ENCODE results near the gene CCNYL1.
"Not testable (repeated sequence)": the region's sequence is repeated elsewhere in the genome, so short reads cannot be mapped to it uniquely, and the experiment has no call there.

CCNYL1 gene

DNA sequence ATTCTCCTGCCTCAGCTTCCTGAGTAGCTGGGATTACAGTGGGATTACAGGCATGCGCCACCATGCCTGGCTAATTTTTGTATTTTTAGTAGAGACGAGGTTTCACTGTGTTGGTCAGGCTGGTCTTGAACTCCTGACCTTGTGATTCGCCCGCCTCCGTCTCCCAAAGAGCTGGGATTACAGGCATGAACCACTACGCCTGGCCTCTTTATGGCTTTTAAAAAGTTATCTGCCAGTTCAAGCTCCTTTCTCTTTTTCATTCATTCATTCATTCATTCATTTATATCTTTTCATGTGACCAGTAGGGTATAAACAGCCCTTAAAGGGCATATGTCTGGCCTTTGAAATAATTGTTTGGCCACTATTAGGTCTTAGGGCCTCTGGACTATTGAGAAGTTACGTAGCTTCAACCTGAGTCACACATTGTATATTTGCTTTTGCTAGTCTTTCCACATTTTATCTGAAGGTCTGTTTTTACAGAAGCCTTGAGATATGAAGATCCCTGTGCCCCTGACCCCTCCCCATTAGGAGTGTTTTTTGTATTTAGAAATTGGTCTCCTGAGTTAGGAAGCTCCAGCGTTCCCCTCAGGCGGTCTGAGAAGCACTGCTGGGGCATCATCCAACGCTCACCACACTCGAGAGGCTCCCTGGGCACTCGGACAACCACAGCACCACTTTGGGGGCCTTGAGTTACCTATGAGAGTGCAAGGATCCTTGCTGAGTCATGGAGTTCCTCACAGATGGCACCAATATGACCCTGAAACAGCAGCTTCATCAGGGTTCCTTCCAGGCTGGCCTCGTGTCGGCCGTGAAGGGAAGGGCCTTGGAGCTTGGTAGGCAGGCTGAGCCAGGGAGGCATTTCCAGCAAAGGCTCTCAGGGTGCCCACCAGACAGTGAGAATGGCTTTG is 36.5 kb downstream of the CCNYL1 start:
- in situ Hi-C loops (cut with MboI; ENCODE audit: low pct_unique_long_range_greater_than_20kb, low sequenced_read_pairs, unreplicated experiment): loop anchor here (10.0 kb wide), 2 partner anchors 287 to 317 kb away; no protein-coding TSS in a partner anchor
- TF ChIP-seq, protein P1, sequence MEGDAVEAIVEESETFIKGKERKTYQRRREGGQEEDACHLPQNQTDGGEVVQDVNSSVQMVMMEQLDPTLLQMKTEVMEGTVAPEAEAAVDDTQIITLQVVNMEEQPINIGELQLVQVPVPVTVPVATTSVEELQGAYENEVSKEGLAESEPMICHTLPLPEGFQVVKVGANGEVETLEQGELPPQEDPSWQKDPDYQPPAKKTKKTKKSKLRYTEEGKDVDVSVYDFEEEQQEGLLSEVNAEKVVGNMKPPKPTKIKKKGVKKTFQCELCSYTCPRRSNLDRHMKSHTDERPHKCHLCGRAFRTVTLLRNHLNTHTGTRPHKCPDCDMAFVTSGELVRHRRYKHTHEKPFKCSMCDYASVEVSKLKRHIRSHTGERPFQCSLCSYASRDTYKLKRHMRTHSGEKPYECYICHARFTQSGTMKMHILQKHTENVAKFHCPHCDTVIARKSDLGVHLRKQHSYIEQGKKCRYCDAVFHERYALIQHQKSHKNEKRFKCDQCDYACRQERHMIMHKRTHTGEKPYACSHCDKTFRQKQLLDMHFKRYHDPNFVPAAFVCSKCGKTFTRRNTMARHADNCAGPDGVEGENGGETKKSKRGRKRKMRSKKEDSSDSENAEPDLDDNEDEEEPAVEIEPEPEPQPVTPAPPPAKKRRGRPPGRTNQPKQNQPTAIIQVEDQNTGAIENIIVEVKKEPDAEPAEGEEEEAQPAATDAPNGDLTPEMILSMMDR (IDR thresholded peaks at IDR 0.05; ENCODE audit: extremely low read depth, insufficient read depth, missing control alignments): no peak
- no peak for DNase-seq (ENCODE audit: low spot score)

DNA sequence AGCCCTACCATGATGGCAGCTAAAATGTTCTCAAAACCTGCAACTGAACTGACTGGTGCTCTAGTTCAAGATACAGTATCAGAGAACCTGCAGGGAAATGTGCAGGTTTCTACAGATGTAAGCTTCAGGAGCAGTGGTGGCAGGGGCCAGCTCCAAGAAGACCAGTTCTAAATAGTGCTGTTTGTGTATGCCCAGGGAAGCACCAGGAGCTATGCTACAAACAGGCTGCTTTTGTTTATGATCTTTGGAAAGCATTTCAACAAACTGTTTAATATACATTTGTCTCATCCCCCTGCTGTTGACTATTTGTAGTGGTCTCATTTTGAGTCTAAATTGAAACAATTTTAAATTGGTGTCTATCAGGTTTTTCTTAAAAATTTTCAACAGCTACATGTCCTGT is 37.6 kb downstream of the CCNYL1 start:
- TF ChIP-seq, protein P1 (IDR thresholded peaks at IDR 0.05; ENCODE audit: extremely low read depth, insufficient read depth, missing control alignments): no peak
- in situ Hi-C loops (cut with MboI; ENCODE audit: low pct_unique_long_range_greater_than_20kb, low sequenced_read_pairs, unreplicated experiment): loop anchor here (10.0 kb wide), 2 partner anchors 286 to 316 kb away; no protein-coding TSS in a partner anchor

DNA sequence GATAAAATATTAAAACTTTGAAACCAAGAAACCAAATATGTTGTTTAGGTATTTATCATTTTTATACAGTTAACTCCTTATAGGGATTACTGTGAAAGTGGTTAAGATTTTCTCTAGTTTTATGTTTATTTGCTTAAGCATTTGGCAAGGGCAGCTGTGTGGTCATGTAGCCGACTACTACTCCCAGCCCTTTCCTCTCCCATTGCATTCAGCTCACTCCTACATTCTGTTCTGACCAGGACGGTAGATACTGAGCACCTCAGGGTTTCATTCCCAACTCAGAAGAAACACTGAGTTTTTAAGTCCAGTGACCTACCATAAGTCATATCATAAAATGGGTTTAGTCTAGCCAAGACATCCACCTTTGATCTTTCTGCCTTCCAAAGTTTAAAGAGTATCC is 38.4 kb downstream of the CCNYL1 start:
- in situ Hi-C loops (cut with MboI; ENCODE audit: low pct_unique_long_range_greater_than_20kb, low sequenced_read_pairs, unreplicated experiment): loop anchor here (10.0 kb wide), 2 partner anchors 285 to 315 kb away; no protein-coding TSS in a partner anchor
- no peak for DNase-seq (ENCODE audit: low spot score)

More for the DNA sequence above, 37.6 kb downstream of the CCNYL1 start:
- no peak for DNase-seq (ENCODE audit: low spot score)

DNA sequence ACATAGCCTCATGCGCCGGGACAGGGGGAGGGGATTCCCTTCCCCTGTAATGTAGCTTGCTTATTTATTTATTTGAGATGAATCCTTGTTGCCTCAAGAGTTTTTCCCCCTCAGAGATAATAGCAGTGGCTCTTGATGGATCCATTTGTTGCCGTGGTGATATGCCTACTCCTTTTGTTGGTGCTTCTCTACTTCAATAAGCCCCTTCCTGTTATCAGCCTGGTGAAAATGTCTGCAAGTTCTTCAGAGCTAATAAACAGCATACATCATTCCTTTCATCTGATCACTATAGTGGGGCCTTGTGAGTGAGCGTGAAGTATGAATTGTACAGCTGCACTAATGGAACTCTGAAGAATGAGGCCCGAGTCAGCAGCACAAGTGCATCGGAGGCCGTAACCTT is 38.9 kb downstream of the CCNYL1 start:
- in situ Hi-C loops (cut with MboI; ENCODE audit: low pct_unique_long_range_greater_than_20kb, low sequenced_read_pairs, unreplicated experiment): no loop called here
- TF ChIP-seq, protein P1 (IDR thresholded peaks at IDR 0.05; ENCODE audit: extremely low read depth, insufficient read depth, missing control alignments): no peak
- no peak for DNase-seq (ENCODE audit: low spot score)

More for the DNA sequence above, 38.4 kb downstream of the CCNYL1 start:
- TF ChIP-seq, protein P1 (IDR thresholded peaks at IDR 0.05; ENCODE audit: extremely low read depth, insufficient read depth, missing control alignments): no peak

DNA sequence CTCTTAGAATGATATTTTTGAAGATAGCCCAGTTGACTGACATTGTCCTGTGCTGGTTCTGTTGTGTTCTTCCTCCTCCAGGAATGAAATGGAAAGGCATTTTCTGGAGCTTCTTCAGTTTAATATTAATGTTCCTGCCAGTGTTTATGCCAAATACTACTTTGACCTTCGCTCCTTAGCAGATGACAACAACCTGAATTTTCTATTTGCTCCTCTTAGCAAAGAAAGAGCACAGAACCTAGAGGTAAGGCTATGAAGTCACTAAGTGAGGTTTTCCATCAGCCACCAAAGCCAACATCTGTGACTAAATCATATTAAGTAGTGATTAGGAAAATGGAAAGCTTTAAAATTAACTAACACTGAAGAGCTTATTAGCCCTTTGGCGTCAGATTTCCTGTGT is 39.4 kb downstream of the CCNYL1 start:
- TF ChIP-seq, protein P1 (IDR thresholded peaks at IDR 0.05; ENCODE audit: extremely low read depth, insufficient read depth, missing control alignments): no peak
- DNase-seq (ENCODE audit: low spot score): no peak
- in situ Hi-C loops (cut with MboI; ENCODE audit: low pct_unique_long_range_greater_than_20kb, low sequenced_read_pairs, unreplicated experiment): no loop called here

DNA sequence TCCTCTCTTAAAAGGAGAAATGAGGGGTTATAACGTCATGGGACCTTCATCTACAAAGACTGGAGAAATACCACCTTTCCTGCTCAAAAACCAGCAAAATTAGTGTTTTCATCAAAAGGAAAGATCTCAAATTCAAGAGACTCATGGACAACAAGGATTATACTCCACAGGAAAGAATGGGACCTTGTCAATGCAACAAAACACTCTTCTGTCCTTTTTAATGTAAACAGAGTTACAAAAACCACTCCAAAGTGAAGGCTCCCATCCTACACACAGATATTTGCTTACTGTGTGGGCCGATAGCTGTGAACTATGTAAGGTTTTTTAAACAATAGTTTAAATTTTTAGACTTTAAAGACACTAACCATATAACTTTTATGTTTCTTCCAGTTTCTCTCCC is 42.2 kb downstream of the CCNYL1 start:
- in situ Hi-C loops (cut with MboI; ENCODE audit: low pct_unique_long_range_greater_than_20kb, low sequenced_read_pairs, unreplicated experiment); DNase-seq (ENCODE audit: low spot score): not testable (repeated sequence)

Data from GM13977 (cell line).